ENCODE measurements around the gene XYLT1.

XYLT1 gene

GRCh38 chr16:17225541-17225940 lies 245.2 kb downstream of the XYLT1 start:
- DNase-seq (ENCODE audit: low read depth): no peak

- DNase-seq (ENCODE audit: low read depth): no peak
These were observed 245.9 kb downstream of the XYLT1 start for GRCh38 chr16:17224879-17225281.

GRCh38 chr16:17224350-17224749 lies 246.4 kb downstream of the XYLT1 start:
- DNase-seq (ENCODE audit: low read depth): no peak

GRCh38 chr16:17223576-17223975 lies 247.2 kb downstream of the XYLT1 start:
- no peak for DNase-seq (ENCODE audit: low read depth)

GRCh38 chr16:17222871-17223401 lies 247.8 kb downstream of the XYLT1 start:
- DNase-seq (ENCODE audit: low read depth): no peak

GRCh38 chr16:17219991-17220390 lies 250.8 kb downstream of the XYLT1 start:
- no peak for DNase-seq (ENCODE audit: low read depth)

GRCh38 chr16:17215936-17216335 lies 254.8 kb downstream of the XYLT1 start:
- DNase-seq (ENCODE audit: low read depth): no peak

- no peak for DNase-seq (ENCODE audit: low read depth)
These were observed 255.5 kb downstream of the XYLT1 start for GRCh38 chr16:17215306-17215705.

- no peak for DNase-seq (ENCODE audit: low read depth)
These were observed 256.8 kb downstream of the XYLT1 start for GRCh38 chr16:17213974-17214373.

GRCh38 chr16:17213025-17213424 lies 257.7 kb downstream of the XYLT1 start:
- DNase-seq (ENCODE audit: low read depth): no peak

GRCh38 chr16:17212606-17213005 lies 258.2 kb downstream of the XYLT1 start:
- no peak for DNase-seq (ENCODE audit: low read depth)

- DNase-seq (ENCODE audit: low read depth): no peak
These were observed 259.0 kb downstream of the XYLT1 start for GRCh38 chr16:17211797-17212196.

GRCh38 chr16:17206712-17207111 lies 264.0 kb downstream of the XYLT1 start:
- no peak for DNase-seq (ENCODE audit: low read depth)

- DNase-seq (ENCODE audit: low read depth): no peak
These were observed 265.2 kb downstream of the XYLT1 start for GRCh38 chr16:17205279-17206211.

GRCh38 chr16:17204644-17205043 lies 266.1 kb downstream of the XYLT1 start:
- no peak for DNase-seq (ENCODE audit: low read depth)

- DNase-seq (ENCODE audit: low read depth): no peak
These were observed 266.6 kb downstream of the XYLT1 start for GRCh38 chr16:17204206-17204605.

GRCh38 chr16:17203424-17203823 lies 267.3 kb downstream of the XYLT1 start:
- no peak for DNase-seq (ENCODE audit: low read depth)

GRCh38 chr16:17199135-17199534 lies 271.6 kb downstream of the XYLT1 start:
- no peak for DNase-seq (ENCODE audit: low read depth)

GRCh38 chr16:17196526-17196925 lies 274.2 kb downstream of the XYLT1 start:
- DNase-seq (ENCODE audit: low read depth): no peak

- peak; percentile 48 for DNase-seq (ENCODE audit: low read depth)
These were observed 276.5 kb downstream of the XYLT1 start for GRCh38 chr16:17194190-17194780.

- DNase-seq (ENCODE audit: low read depth): no peak
These were observed 277.1 kb downstream of the XYLT1 start for GRCh38 chr16:17193566-17194100.

- no peak for DNase-seq (ENCODE audit: low read depth)
These were observed 286.7 kb downstream of the XYLT1 start for GRCh38 chr16:17184026-17184425.

Measured in stimulated activated CD8-positive, alpha-beta memory T cell treated with anti-CD3 and anti-CD28 coated beads, Interleukin-15, amount 100 ng/mL, for 24 hours (primary cell).